ENCODE measurements around the gene KRTAP10-12. TPM values are rescaled to one million over a fixed set of nuclear protein-coding genes. Genes with fewer than 3 reads are reported as not detected.

KRTAP10-12 gene
- total and polyA plus RNA-seq, 2 of the 4 experiments (the other 2 are of a cell fraction): not detected

DNA sequence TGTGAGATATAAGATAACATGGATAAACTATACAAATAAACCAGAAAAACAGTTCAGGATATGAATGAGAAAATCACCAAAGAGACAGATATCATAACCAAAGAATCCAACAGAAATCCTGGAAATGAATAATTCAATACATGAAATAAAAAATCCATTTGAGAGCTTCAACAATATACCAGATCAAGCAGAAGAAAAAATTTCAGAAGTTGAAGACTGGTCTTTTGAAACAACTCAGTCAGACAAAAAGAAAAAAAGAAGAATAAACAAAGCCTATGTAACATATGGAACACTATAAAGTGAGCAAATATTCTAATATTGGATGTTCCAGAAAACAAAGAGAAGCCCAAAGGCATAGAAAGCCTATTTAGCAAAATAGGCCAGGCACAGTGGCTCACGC, 25.1 kb upstream of the KRTAP10-12 start:
- Histone ChIP-seq H4K8ac (ENCODE audit: low read depth in 2 of 2, low read length in 2 of 2) (no peak overlapping the region), H4K91ac (ENCODE audit: insufficient read depth, low read depth, low read length) (no peak overlapping the region), H3K23ac (ENCODE audit: low read depth, low read length) (no peak overlapping the region), H3K4me3 (ENCODE audit: insufficient read depth, low read depth, low read length) (no peak overlapping the region), H3K18ac (ENCODE audit: low read depth, low read length) (no peak overlapping the region), H3K4ac (ENCODE audit: low read depth, low read length) (no peak overlapping the region), H3K9ac (ENCODE audit: low read depth, low read length) (no peak overlapping the region), H3K27me3 (ENCODE audit: control insufficient read depth, insufficient read depth, low read length) (peaks cover 14% of the 10 kb centered on the region), H3K9me3 (ENCODE audit: control insufficient read depth, insufficient read depth, low read length) (peaks cover 3% of the 10 kb centered on the region; the same call in 1 of the 2 replicates), H4K5ac (ENCODE audit: low read depth, low read length) (no peak overlapping the region), H2AK9ac (replicated peaks; ENCODE audit: low read depth, low read length, poor library complexity) (no peak overlapping the region), H3K79me1 (ENCODE audit: low read depth in 1 of 2, low read length in 2 of 2) (no peaks in the 10 kb centered on the region), H3K9me1 (ENCODE audit: insufficient read depth, low read length) (no peaks in the 10 kb centered on the region), H2AK5ac (ENCODE audit: low read depth, low read length) (no peak overlapping the region), H3K56ac (ENCODE audit: extremely low read depth, insufficient read depth, low read length) (no peak overlapping the region), H3K36me3 (ENCODE audit: control insufficient read depth, insufficient read depth, low read length) (no peaks in the 10 kb centered on the region), H2BK120ac (ENCODE audit: low read depth, low read length) (no peak overlapping the region), H2BK20ac (ENCODE audit: low read depth, low read length) (no peak overlapping the region), H4K20me1 (ENCODE audit: insufficient read depth, low read length) (no peaks in the 10 kb centered on the region), H3K4me1 (ENCODE audit: control insufficient read depth, insufficient read depth, low read length) (no peaks in the 10 kb centered on the region), H3K27ac (ENCODE audit: insufficient read depth, low read length) (no peak overlapping the region), H2BK15ac (ENCODE audit: low read depth, low read length) (no peak overlapping the region), H3K4me2 (ENCODE audit: low read depth, low read length) (no peak overlapping the region), H2BK5ac (ENCODE audit: low read depth, low read length, poor library complexity, severe bottlenecking) (no peak overlapping the region), H2AFZ (replicated peaks; ENCODE audit: low read length, poor library complexity) (no peak overlapping the region), H3K14ac (replicated peaks; ENCODE audit: low read depth, low read length) (no peak overlapping the region)
- POLR2A ChIA-PET (ENCODE audit: unreplicated experiment): no interaction called here
- no TSS peak for BruUV-seq (replicated peaks)
- TF ChIP-seq RCOR1 (IDR thresholded peaks at IDR 0.05; ENCODE audit: insufficient replicate concordance, low read length): no peak
- no peak for TF ChIP-seq MAZ (IDR thresholded peaks at IDR 0.05; ENCODE audit: borderline replicate concordance, low read depth, low read length)
- TF ChIP-seq USF2 (IDR thresholded peaks at IDR 0.05; ENCODE audit: low read depth, low read length): no peak
- TF ChIP-seq BHLHE40 (IDR thresholded peaks at IDR 0.05; ENCODE audit: low read depth, low read length): no peak
- TF ChIP-seq CHD1 (IDR thresholded peaks at IDR 0.05; ENCODE audit: low read depth, low read length): no peak
- TF ChIP-seq FOS (IDR thresholded peaks at IDR 0.05; ENCODE audit: low read depth, low read length): no peak
- TF ChIP-seq SMC3 (IDR thresholded peaks at IDR 0.05; ENCODE audit: low read depth, low read length): no peak
- TF ChIP-seq POLR2A (IDR thresholded peaks at IDR 0.05; ENCODE audit: low read depth, low read length): no peak
- TF ChIP-seq MXI1 (IDR thresholded peaks at IDR 0.05; ENCODE audit: borderline replicate concordance, low read depth, low read length): no peak
- no peak for TF ChIP-seq ELK1 (IDR thresholded peaks at IDR 0.05; ENCODE audit: borderline replicate concordance, low read depth, low read length)
- no peak for TF ChIP-seq NFE2L2 (IDR thresholded peaks at IDR 0.05; ENCODE audit: low read depth, low read length)
- no peak for TF ChIP-seq RAD21 (IDR thresholded peaks at IDR 0.05; ENCODE audit: low read length)
- no peak for TF ChIP-seq RFX5 (IDR thresholded peaks at IDR 0.05; ENCODE audit: low read depth, low read length)
- dilution Hi-C loops (cut with HindIII; ENCODE audit: low sequenced_read_pairs, unreplicated experiment) (no loop called here), intact Hi-C loops (cut with micrococcal nuclease) (no loop called here), in situ Hi-C loops (cut with MboI; ENCODE audit: low sequenced_read_pairs) (no loop called here)
- no peak for DNase-seq
- ATAC-seq (ENCODE audit: low read depth): no peak
- WGBS, 2 experiments (ENCODE audit: extremely low coverage in 2 of 2, insufficient read length in 1 of 2): no CpG with 5 or more reads among the region's 1 CpG
- CTCF ChIA-PET: no interaction called here
